H1 (cell line): Measurements from ENCODE around the gene MICALL1. TPM values are rescaled to one million over a fixed set of nuclear protein-coding genes. Genes with fewer than 3 reads are reported as not detected.
A peak's percentile ranks its signal among the peaks of the same experiment; 100 is the strongest.

Experiments
- CTCF ChIA-PET: fragments of 300-600 bp; sonication (Branson Sonifier 250); formaldehyde crosslinking; loops from one replicate; lab custom pipeline; 2021; ENCODE audit not compliant: partially characterized antibody; lab: Charles Lee
- POLR2A ChIA-PET: fragments of 300-600 bp; sonication (Branson Sonifier 250); formaldehyde crosslinking; loops from one replicate; lab custom pipeline; 2021; ENCODE audit warnings: inconsistent platforms; ENCODE audit not compliant: partially characterized antibody; lab: Charles Lee
- DNase-seq, 2 experiments: peaks; one replicate each; pipeline versions ENCODE4 v3.0.0 to v3.0.0-alpha.2; 2010 to 2022; ENCODE audit warnings: low spot score in 2 of 2, low read depth in 1 of 2, mixed read lengths in 1 of 2
- FAIRE-seq: peaks from 2 replicates; lab custom pipeline; 2011; peaks lifted over from hg19 to GRCh38; lab: Jason Lieb, UNC
- H2AFZ ChIP-seq: 2 replicates; pipeline ENCODE4 v1.8.1; 2012; ENCODE audit warnings: low read length, inconsistent platforms
- H2AK5ac ChIP-seq: 2 replicates; pipeline ENCODE4 v1.6.1; 2013; ENCODE audit warnings: low read depth, low read length
- H2BK120ac ChIP-seq: replicated peaks from 2 replicates; pipeline ENCODE3; 2013; ENCODE audit warnings: low read depth, low read length, inconsistent platforms
- H2BK12ac ChIP-seq: 2 replicates; pipeline ENCODE4 v1.6.1; 2013; ENCODE audit warnings: low read depth, low read length
- H2BK15ac ChIP-seq: 2 replicates; pipeline ENCODE4 v1.6.1; 2013; ENCODE audit warnings: low read length
- H2BK20ac ChIP-seq: 2 replicates; pipeline ENCODE4 v1.6.1; 2013; ENCODE audit warnings: low read length
- H2BK5ac ChIP-seq: 2 replicates; pipeline ENCODE4 v1.6.1; 2013; ENCODE audit warnings: low read depth, low read length
- H3K14ac ChIP-seq: 2 replicates; pipeline ENCODE4 v1.6.1; 2013; ENCODE audit warnings: inconsistent platforms; ENCODE audit not compliant: insufficient read length
- H3K18ac ChIP-seq: 2 replicates; pipeline ENCODE4 v1.6.1; 2013; ENCODE audit warnings: low read length; ENCODE audit errors: extremely low read depth
- H3K23ac ChIP-seq: 2 replicates; pipeline ENCODE4 v1.6.1; 2013; ENCODE audit warnings: inconsistent platforms; ENCODE audit not compliant: insufficient read length
- H3K23me2 ChIP-seq: 2 replicates; pipeline ENCODE4 v1.6.1; 2013; ENCODE audit warnings: low read depth, low read length
- H3K27ac ChIP-seq: 2 replicates; pipeline ENCODE4 v1.6.1; 2011; ENCODE audit warnings: low read depth, low read length, inconsistent platforms
- H3K27me3 ChIP-seq, 4 experiments: replicated peaks in 1 of 4; 1 replicate in 1 of 4; 2 replicates in 3 of 4; pipeline versions ENCODE4 v1.6.1 to v1.8.1; 2011 to 2013; ENCODE audit warnings: low read length in 3 of 4, mild to moderate bottlenecking in 3 of 4, inconsistent platforms in 2 of 4, mixed read lengths in 2 of 4, moderate library complexity in 1 of 4; ENCODE audit not compliant: control insufficient read depth in 3 of 4, insufficient read depth in 3 of 4; ENCODE audit errors: extremely low read depth in 1 of 4
- H3K36me3 ChIP-seq, 4 experiments: 2 replicates each; pipeline versions ENCODE4 v1.6.1 to v1.8.1; 2011 to 2013; ENCODE audit warnings: mild to moderate bottlenecking in 4 of 4, low read length in 3 of 4, moderate library complexity in 2 of 4, control low read depth in 1 of 4, inconsistent platforms in 1 of 4; ENCODE audit not compliant: insufficient read depth in 4 of 4, control insufficient read depth in 2 of 4
- H3K4ac ChIP-seq: replicated peaks from 2 replicates; pipeline ENCODE3; 2013; ENCODE audit warnings: low read length, low read depth, mixed read lengths, inconsistent platforms; ENCODE audit not compliant: insufficient read length
- H3K4me1 ChIP-seq, 4 experiments: replicated peaks in 1 of 4; 1 replicate in 1 of 4; 2 replicates in 3 of 4; pipeline versions ENCODE4 v1.6.1 to v1.8.1; 2011 to 2013; ENCODE audit warnings: low read length in 3 of 4, inconsistent platforms in 2 of 4, mixed read lengths in 1 of 4; ENCODE audit not compliant: insufficient read depth in 4 of 4, control insufficient read depth in 3 of 4
- H3K4me2 ChIP-seq, 2 experiments: 2 replicates each; pipeline versions ENCODE4 v1.6.1 to v1.8.1; 2011 to 2013; ENCODE audit warnings: low read depth in 2 of 2, low read length in 2 of 2, control low read depth in 1 of 2, inconsistent platforms in 1 of 2, mild to moderate bottlenecking in 1 of 2; ENCODE audit not compliant: insufficient read depth in 1 of 2
- H3K4me3 ChIP-seq, 4 experiments: fragments of 200-600, 300-600 bp in 1 of 4; sonication (generic), shearing (Covaris generic), sonication (Bioruptor Twin) in 1 of 4; 2 replicates each; pipeline versions ENCODE4 v1.5.1 to v1.8.1; 2011 to 2016; ENCODE audit warnings: low read length in 4 of 4, low read depth in 3 of 4, control low read depth in 2 of 4, inconsistent platforms in 2 of 4, mild to moderate bottlenecking in 2 of 4, mixed read lengths in 1 of 4, moderate library complexity in 1 of 4; ENCODE audit not compliant: insufficient read depth in 2 of 4; ENCODE audit errors: extremely low read depth in 1 of 4
- H3K56ac ChIP-seq: replicated peaks from 2 replicates; pipeline ENCODE3; 2013; ENCODE audit warnings: low read depth, mild to moderate bottlenecking, mixed read lengths, low read length, inconsistent platforms; ENCODE audit not compliant: insufficient read length
- H3K79me1 ChIP-seq: 2 replicates; pipeline ENCODE4 v1.6.1; 2013; ENCODE audit warnings: low read depth, low read length, control low read depth
- H3K79me2 ChIP-seq, 2 experiments: 2 replicates each; pipeline versions ENCODE4 v1.6.1 to v1.8.1; 2012 to 2013; ENCODE audit warnings: low read length in 2 of 2, mild to moderate bottlenecking in 2 of 2, inconsistent platforms in 1 of 2; ENCODE audit not compliant: insufficient read depth in 2 of 2, control insufficient read depth in 1 of 2
- H3K9ac ChIP-seq, 4 experiments: replicated peaks in 1 of 4; 1 replicate in 1 of 4; 2 replicates in 3 of 4; pipeline versions ENCODE4 v1.6.1 to v1.8.1; 2011 to 2013; ENCODE audit warnings: low read depth in 3 of 4, low read length in 3 of 4, control low read depth in 2 of 4, mild to moderate bottlenecking in 2 of 4, moderate library complexity in 2 of 4, inconsistent platforms in 1 of 4; ENCODE audit errors: extremely low read depth in 1 of 4
- H3K9me3 ChIP-seq, 2 experiments: 2 replicates each; pipeline versions ENCODE4 v1.6.1 to v1.8.1; 2012 to 2013; ENCODE audit warnings: mild to moderate bottlenecking in 2 of 2, moderate library complexity in 2 of 2, control low read depth in 1 of 2, inconsistent platforms in 1 of 2, low read depth in 1 of 2, low read length in 1 of 2, mixed read lengths in 1 of 2; ENCODE audit not compliant: insufficient read depth in 2 of 2
- H4K20me1 ChIP-seq, 2 experiments: replicated peaks in 1 of 2; 2 replicates each; pipeline versions ENCODE3 to v1.8.1; 2011 to 2013; ENCODE audit warnings: inconsistent platforms in 2 of 2, low read length in 2 of 2, mild to moderate bottlenecking in 1 of 2; ENCODE audit not compliant: insufficient read depth in 2 of 2, control insufficient read depth in 1 of 2
- H4K5ac ChIP-seq: 2 replicates; pipeline ENCODE4 v1.6.1; 2013; ENCODE audit warnings: low read length, low read depth, mixed read lengths, inconsistent platforms; ENCODE audit not compliant: insufficient read length
- H4K8ac ChIP-seq: 2 replicates; pipeline ENCODE4 v1.8.0; 2013; ENCODE audit warnings: mild to moderate bottlenecking, moderate library complexity, low read length, inconsistent platforms; ENCODE audit not compliant: insufficient read depth; ENCODE audit errors: extremely low read depth
- H4K91ac ChIP-seq: replicated peaks from 2 replicates; pipeline ENCODE3; 2013; ENCODE audit warnings: low read length, mixed read lengths, inconsistent platforms; ENCODE audit not compliant: insufficient read length
- CBX8 ChIP-seq: fragments of 300-800, 300-1000 bp; sonication (generic); IDR thresholded peaks from 2 replicates; pipeline ENCODE4 v1.7.1; 2016; ENCODE audit warnings: low read depth, low read length, borderline replicate concordance
- RAD21 ChIP-seq, 2 experiments: IDR thresholded peaks in 1 of 2; conservative IDR thresholded peaks in 1 of 2; 2 replicates each; pipeline ENCODE4 v1.6.1; 2011; ENCODE audit warnings: low read depth in 2 of 2, low read length in 2 of 2, improper control_type of control experiment in 1 of 2, inconsistent platforms in 1 of 2, mild to moderate bottlenecking in 1 of 2, moderate library complexity in 1 of 2
- SRF ChIP-seq: IDR thresholded peaks from 2 replicates; pipeline ENCODE4 v1.6.1; 2011; ENCODE audit warnings: mild to moderate bottlenecking, low read depth, low read length, moderate library complexity
- TAF1 ChIP-seq: IDR thresholded peaks from 2 replicates; pipeline ENCODE4 v1.6.1; 2011; ENCODE audit warnings: mild to moderate bottlenecking, low read depth, low read length
- TEAD4 ChIP-seq: IDR thresholded peaks from 2 replicates; pipeline ENCODE4 v1.6.1; 2012; ENCODE audit warnings: low read depth, low read length, inconsistent platforms, mixed read lengths
- WGBS, 2 experiments: shearing (Covaris generic) in 1 of 2; methylation state at CpG; one replicate each; pipeline versions ENCODE4 v1.1.6 to v1.1.7; 2013 to 2015; ENCODE audit warnings: low lambda C conversion rate in 2 of 2, mixed read lengths in 2 of 2, inconsistent platforms in 1 of 2, low coverage in 1 of 2, missing lambda C conversion rate in 1 of 2; ENCODE audit not compliant: insufficient replicate concordance in 2 of 2, insufficient coverage in 1 of 2, insufficient read length in 1 of 2; ENCODE audit errors: extremely low coverage in 1 of 2, missing lambda C conversion rate in 1 of 2; 5-methylcytosine and 5-hydroxymethylcytosine counted together
- polyA plus RNA-seq, 7 experiments: library from polyadenylated mRNA; depleted of rRNA in 3 of 7; stranded (reverse) in 5 of 7; unstranded in 2 of 7; fragments of >200 nt in 5 of 7; fragments of 200-250 nt in 2 of 7; gene quantifications; 1 replicate in 5 of 7; 2 replicates in 1 of 7; 4 replicates in 1 of 7; pipeline versions ENCODE4 v1.2.1 to v1.2.3, GENCODE V29; 2011 to 2013; ENCODE audit warnings: missing spikeins in 2 of 7, mixed read lengths in 2 of 7
- total RNA-seq: library from RNA; stranded (reverse); fragmentation: NEBNext Ultra II Directional; extraction: Animal tissue kit (Norgen Biotek cat#: 25700); gene quantifications from 2 replicates; pipeline ENCODE4 v1.2.1, GENCODE V29; 2021
- TF ChIP-seq, protein P1 (sequence below), 3 experiments: IDR thresholded peaks; 1 replicate in 2 of 3; 2 replicates in 1 of 3; pipeline versions ENCODE4 v1.5.1 to v1.6.1; 2011; ENCODE audit warnings: low read length in 3 of 3, mild to moderate bottlenecking in 3 of 3, inconsistent platforms in 2 of 3, low read depth in 1 of 3, moderate library complexity in 1 of 3; ENCODE audit not compliant: insufficient read depth in 1 of 3; ENCODE audit errors: control extremely low read depth in 1 of 3

MICALL1 gene
- total and polyA plus RNA-seq, 2 of the 8 experiments (the other 6 are each of a cell fraction or from before 2014, with no cell fraction given), result 17.7 to 32.1 TPM

DNA sequence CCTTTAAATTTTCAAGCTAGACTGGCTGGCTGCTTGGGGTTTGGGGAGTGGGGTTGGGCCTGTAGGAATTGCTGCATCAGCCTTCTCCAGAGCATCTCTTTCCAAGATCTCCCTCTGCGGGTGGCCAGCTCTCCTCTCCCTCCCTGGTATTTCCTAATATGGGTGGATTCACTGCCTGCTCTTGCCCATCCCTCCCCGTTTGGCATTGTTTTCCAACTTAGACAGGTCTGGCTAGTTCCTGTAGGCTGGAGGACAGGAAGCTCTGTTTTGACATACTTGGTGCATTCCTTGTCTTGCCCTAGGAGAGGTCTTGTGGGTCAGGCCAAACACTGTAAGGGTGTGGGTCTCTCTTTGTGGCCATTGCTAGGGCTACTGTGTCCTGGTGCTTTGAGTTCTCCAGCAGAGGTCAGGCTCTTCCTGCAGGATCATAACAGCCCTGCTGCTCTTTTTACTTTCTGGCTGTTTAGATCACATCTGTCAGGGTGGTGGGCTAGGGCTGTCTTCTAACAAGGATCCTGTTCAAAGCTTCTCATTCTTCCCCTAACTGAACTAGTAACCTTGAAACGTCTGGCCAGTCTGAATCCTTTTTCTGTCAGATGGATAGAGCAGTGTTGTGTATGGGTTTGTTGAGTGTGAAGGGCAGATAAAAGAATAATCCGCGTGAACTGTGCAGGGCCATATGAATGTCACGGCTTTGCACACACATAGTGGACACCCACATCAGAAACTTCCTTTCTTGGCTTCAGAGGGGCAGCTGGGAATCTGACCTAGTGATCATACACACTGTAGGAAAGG is 18.3 kb upstream of the MICALL1 start:
- H2BK12ac ChIP-seq, result no peak overlapping the region
- CTCF ChIA-PET, result interaction anchor here (0.6 to 15.4 kb wide), 24 partner anchors 9 to 122 kb away, joined by 3 to 158 read pairs (median 5); partner anchors contain the start of genes C22orf23, MICALL1 and POLR2F
- no peak overlapping the region for H3K4me2 ChIP-seq
- H4K20me1 ChIP-seq, result peaks cover 2 to 4% of the 10 kb centered on the region in 2 experiments
- no peak overlapping the region for H2BK15ac ChIP-seq
- H2BK120ac ChIP-seq, result no peak overlapping the region
- no peak overlapping the region for H4K8ac ChIP-seq
- H3K23ac ChIP-seq, result no peak overlapping the region
- no peak overlapping the region for H2AK5ac ChIP-seq
- 85% methylated on average over 6 of the region's 6 CpGs; no CpG with 5 or more reads in 1 of the 2 experiments for WGBS, 2 experiments
- H3K9ac ChIP-seq, result no peak overlapping the region
- peaks cover 17 to 57% (median 36%) of the 10 kb centered on the region in 4 experiments for H3K36me3 ChIP-seq
- no peak overlapping the region for H2BK20ac ChIP-seq
- no peaks in the 10 kb centered on the region for H3K27me3 ChIP-seq
- H3K14ac ChIP-seq, result no peak overlapping the region
- no peak overlapping the region for H4K5ac ChIP-seq
- H3K23me2 ChIP-seq, result no peaks in the 10 kb centered on the region
- no peak overlapping the region for H2AFZ ChIP-seq
- POLR2A ChIA-PET, result interaction anchor here (0.9 to 3.7 kb wide), 12 partner anchors 10 to 74 kb away, joined by 3 to 29 read pairs (median 6); partner anchors contain the start of genes GALR3 and MICALL1
- no peak overlapping the region for H3K56ac ChIP-seq
- no peak overlapping the region for H3K4ac ChIP-seq
- no peaks in the 10 kb centered on the region for H3K9me3 ChIP-seq
- H3K4me3 ChIP-seq, result no peak overlapping the region
- no peak overlapping the region for H4K91ac ChIP-seq
- TF ChIP-seq CBX8, result no peak
- no peak for TF ChIP-seq TEAD4
- TF ChIP-seq, protein P1, sequence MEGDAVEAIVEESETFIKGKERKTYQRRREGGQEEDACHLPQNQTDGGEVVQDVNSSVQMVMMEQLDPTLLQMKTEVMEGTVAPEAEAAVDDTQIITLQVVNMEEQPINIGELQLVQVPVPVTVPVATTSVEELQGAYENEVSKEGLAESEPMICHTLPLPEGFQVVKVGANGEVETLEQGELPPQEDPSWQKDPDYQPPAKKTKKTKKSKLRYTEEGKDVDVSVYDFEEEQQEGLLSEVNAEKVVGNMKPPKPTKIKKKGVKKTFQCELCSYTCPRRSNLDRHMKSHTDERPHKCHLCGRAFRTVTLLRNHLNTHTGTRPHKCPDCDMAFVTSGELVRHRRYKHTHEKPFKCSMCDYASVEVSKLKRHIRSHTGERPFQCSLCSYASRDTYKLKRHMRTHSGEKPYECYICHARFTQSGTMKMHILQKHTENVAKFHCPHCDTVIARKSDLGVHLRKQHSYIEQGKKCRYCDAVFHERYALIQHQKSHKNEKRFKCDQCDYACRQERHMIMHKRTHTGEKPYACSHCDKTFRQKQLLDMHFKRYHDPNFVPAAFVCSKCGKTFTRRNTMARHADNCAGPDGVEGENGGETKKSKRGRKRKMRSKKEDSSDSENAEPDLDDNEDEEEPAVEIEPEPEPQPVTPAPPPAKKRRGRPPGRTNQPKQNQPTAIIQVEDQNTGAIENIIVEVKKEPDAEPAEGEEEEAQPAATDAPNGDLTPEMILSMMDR (IDR thresholded peaks at IDR 0.05; ENCODE audit: control extremely low read depth in 1 of 3, insufficient read depth in 1 of 3, low read depth in 1 of 3, low read length in 3 of 3), result peak; percentile 33 to 58 (median 56)
- peak; percentile 82 for TF ChIP-seq SRF
- TF ChIP-seq TAF1, result no peak
- TF ChIP-seq RAD21 (IDR thresholded peaks at IDR 0.05 in 1 of 2, conservative IDR thresholded peaks at IDR 0.05 in 1 of 2; ENCODE audit: low read depth in 2 of 2, low read length in 2 of 2), result peak; percentile 58 to 75
- DNase-seq (no peak), FAIRE-seq (no peak)
- no peaks in the 10 kb centered on the region; the same call in 1 of the 2 replicates for H3K79me1 ChIP-seq
- no peak overlapping the region for H3K18ac ChIP-seq
- H3K79me2 ChIP-seq, result peaks cover 0 to 7% of the 10 kb centered on the region in 2 experiments; a peak in 2 of 4 replicates
- H3K4me1 ChIP-seq, result no peaks in the 10 kb centered on the region
- H3K27ac ChIP-seq, result peak overlapping the region; percentile 6; the same call in 1 of the 2 replicates
- H2BK5ac ChIP-seq, result no peak overlapping the region; the same call in 1 of the 2 replicates
